CMK (cell line): ENCODE data around the gene CADPS2.

ENCODE experiments used
- DNase-seq: peaks from one replicate; pipeline ENCODE4 v3.0.0-alpha.2; 2010; ENCODE audit warnings: low read depth

CADPS2 gene

GRCh38 chr7:122600042-122600441, 286.2 kb downstream of the CADPS2 start:
- DNase-seq = no peak

GRCh38 chr7:122597277-122597676, 289.0 kb downstream of the CADPS2 start:
- no peak for DNase-seq

GRCh38 chr7:122595885-122596284, 290.4 kb downstream of the CADPS2 start:
- no peak for DNase-seq

GRCh38 chr7:122588621-122589020, 297.6 kb downstream of the CADPS2 start:
- DNase-seq = no peak

GRCh38 chr7:122584676-122585251, 301.5 kb downstream of the CADPS2 start:
- DNase-seq = no peak

- no peak for DNase-seq
These were observed 307.9 kb downstream of the CADPS2 start for GRCh38 chr7:122578350-122578749.

GRCh38 chr7:122577449-122578003, 308.7 kb downstream of the CADPS2 start:
- DNase-seq = no peak

GRCh38 chr7:122572706-122573105, 313.6 kb downstream of the CADPS2 start:
- DNase-seq = no peak

GRCh38 chr7:122561326-122561725, 324.9 kb downstream of the CADPS2 start:
- no peak for DNase-seq

GRCh38 chr7:122556873-122557542, 329.3 kb downstream of the CADPS2 start:
- no peak for DNase-seq

- DNase-seq = no peak
These were observed 330.0 kb downstream of the CADPS2 start for GRCh38 chr7:122556219-122556618.

GRCh38 chr7:122553761-122554160, 332.5 kb downstream of the CADPS2 start:
- DNase-seq = no peak

GRCh38 chr7:122552769-122553168, 333.5 kb downstream of the CADPS2 start:
- no peak for DNase-seq

GRCh38 chr7:122550545-122550944, 335.7 kb downstream of the CADPS2 start:
- DNase-seq = no peak

GRCh38 chr7:122549578-122549977, 336.7 kb downstream of the CADPS2 start:
- DNase-seq = no peak

GRCh38 chr7:122546496-122546895, 339.8 kb downstream of the CADPS2 start:
- no peak for DNase-seq

- no peak for DNase-seq
These were observed 341.8 kb downstream of the CADPS2 start for GRCh38 chr7:122544463-122544862.

- no peak for DNase-seq
These were observed 342.4 kb downstream of the CADPS2 start for GRCh38 chr7:122543891-122544290.

- DNase-seq = no peak
These were observed 343.1 kb downstream of the CADPS2 start for GRCh38 chr7:122543166-122543565.

- DNase-seq = no peak
These were observed 351.2 kb downstream of the CADPS2 start for GRCh38 chr7:122535086-122535485.

GRCh38 chr7:122532406-122533269, 353.6 kb downstream of the CADPS2 start:
- no peak for DNase-seq

- DNase-seq = no peak
These were observed 357.3 kb downstream of the CADPS2 start for GRCh38 chr7:122528879-122529481.
